CD4-positive, alpha-beta memory T cell (primary cell): Measurements from ENCODE around the gene SPRYD3. TPM values are rescaled to one million over a fixed set of nuclear protein-coding genes. Genes with fewer than 3 reads are reported as not detected.
"Not testable (repeated sequence)": the region's sequence is repeated elsewhere in the genome, so short reads cannot be mapped to it uniquely, and the experiment has no call there.

Source experiments
- CTCF ChIA-PET: fragments of 350-600 bp; sonication (Branson Sonifier 250); formaldehyde crosslinking; loops from one replicate; lab custom pipeline; 2021; ENCODE audit warnings: inconsistent platforms; ENCODE audit not compliant: partially characterized antibody; lab: Charles Lee
- POLR2A ChIA-PET: fragments of 350-600 bp; sonication (Branson Sonifier 250); formaldehyde crosslinking; loops from one replicate; lab custom pipeline; 2021; ENCODE audit not compliant: partially characterized antibody; lab: Charles Lee
- DNase-seq, 5 donors: peaks; one replicate each; pipeline versions ENCODE4 v3.0.0 to v3.0.0-alpha.2; 2020 to 2022; ENCODE audit warnings: mixed read lengths in 1 of 5
- H3K27ac ChIP-seq: one replicate; pipeline ENCODE4 v1.7.0; 2013; ENCODE audit warnings: low read depth, low read length
- H3K27me3 ChIP-seq: 2 replicates; pipeline ENCODE4 v1.7.0; 2013; ENCODE audit warnings: mild to moderate bottlenecking, low read length, moderate library complexity; ENCODE audit not compliant: insufficient read depth
- H3K36me3 ChIP-seq: 2 replicates; pipeline ENCODE4 v1.7.0; 2013; ENCODE audit warnings: mild to moderate bottlenecking, low read length, moderate library complexity; ENCODE audit not compliant: insufficient read depth
- H3K4me1 ChIP-seq: 2 replicates; pipeline ENCODE4 v1.7.0; 2013; ENCODE audit warnings: mild to moderate bottlenecking, low read length, moderate library complexity; ENCODE audit not compliant: insufficient read depth
- H3K4me3 ChIP-seq, 2 donors: one replicate each; pipeline ENCODE4 v1.7.0; 2013; ENCODE audit warnings: low read length in 2 of 2, mild to moderate bottlenecking in 1 of 2
- H3K9me3 ChIP-seq, 2 donors: one replicate each; pipeline ENCODE4 v1.7.0; 2013; ENCODE audit warnings: low read length in 2 of 2, control low read depth in 1 of 2; ENCODE audit not compliant: control insufficient read depth in 1 of 2
- H3K27ac Mint-ChIP-seq, 7 donors: one replicate each; pipeline ENCODE4 v1.8.0; 2020 to 2021; ENCODE audit warnings: mixed read lengths in 7 of 7, mild to moderate bottlenecking in 6 of 7, inconsistent platforms in 3 of 7, moderate library complexity in 3 of 7
- H3K27me3 Mint-ChIP-seq, 2 donors: one replicate each; pipeline ENCODE4 v1.8.0; 2020 to 2021; ENCODE audit warnings: mixed read lengths in 2 of 2
- H3K36me3 Mint-ChIP-seq, 2 donors: one replicate each; pipeline ENCODE4 v1.8.0; 2020 to 2021; ENCODE audit warnings: mixed read lengths in 2 of 2, inconsistent platforms in 1 of 2, mild to moderate bottlenecking in 1 of 2
- H3K4me1 Mint-ChIP-seq, 4 donors: one replicate each; pipeline ENCODE4 v1.8.0; 2020 to 2021; ENCODE audit warnings: mixed read lengths in 4 of 4, mild to moderate bottlenecking in 1 of 4
- H3K4me3 Mint-ChIP-seq, 8 donors: one replicate each; pipeline ENCODE4 v1.8.0; 2020 to 2021; ENCODE audit warnings: mixed read lengths in 8 of 8, mild to moderate bottlenecking in 7 of 8, moderate library complexity in 6 of 8, inconsistent platforms in 3 of 8
- H3K9me3 Mint-ChIP-seq, 8 donors: one replicate each; pipeline ENCODE4 v1.8.0; 2020 to 2021; ENCODE audit warnings: mixed read lengths in 8 of 8, mild to moderate bottlenecking in 5 of 8, inconsistent platforms in 3 of 8, moderate library complexity in 1 of 8
- intact Hi-C: fragments of 100-400 bp; cut with micrococcal nuclease; formaldehyde crosslinking; loops from one replicate; pipeline ENCODE4 v1.15.1; 2023
- polyA plus RNA-seq, 2 donors: library from polyadenylated mRNA; unstranded; fragments of 300-500 nt; fragmentation: Illumina TruSeq; gene quantifications; one replicate each; pipeline ENCODE4 v1.2.3, GENCODE V29; 2021
- total RNA-seq, 2 experiments: library from RNA; stranded (reverse); gene quantifications; one replicate each; pipeline ENCODE4 v1.2.3, GENCODE V29; 2021

The SPRYD3 gene
- total and polyA plus RNA-seq, 4 experiments from 2014 or later, result 54.2 to 71.7 (median 56.8) TPM

- POLR2A ChIA-PET, result interaction anchor here (0.9 kb wide), 1 partner anchor 20 kb away, joined by 3 read pairs; no protein-coding TSS in a partner anchor
- Mint-ChIP-seq H3K4me1 (peaks cover 9 to 27% (median 12%) of the 10 kb centered on the region in 4 donors), H3K9me3 (no peaks in the 10 kb centered on the region), H3K27me3 (no peaks in the 10 kb centered on the region), H3K27ac (no peak overlapping the region), H3K4me3 (no peak overlapping the region), H3K36me3 (peaks cover 51 to 70% of the 10 kb centered on the region in 2 donors)
- Histone ChIP-seq H3K36me3 (peaks cover 62% of the 10 kb centered on the region), H3K9me3 (no peaks in the 10 kb centered on the region), H3K27me3 (no peaks in the 10 kb centered on the region), H3K4me3 (no peak overlapping the region), H3K27ac (no peak overlapping the region), H3K4me1 (peaks cover 13% of the 10 kb centered on the region)
- CTCF ChIA-PET, result interaction anchor here (0.8 to 1.3 kb wide), 3 partner anchors 11 to 30 kb away, joined by 3 read pairs; no protein-coding TSS in a partner anchor
- no peak for DNase-seq
- intact Hi-C loops, result no loop called here
Measured at GRCh38 chr12:53036802-53037201, 42.4 kb downstream of the SPRYD3 start.

DNA sequence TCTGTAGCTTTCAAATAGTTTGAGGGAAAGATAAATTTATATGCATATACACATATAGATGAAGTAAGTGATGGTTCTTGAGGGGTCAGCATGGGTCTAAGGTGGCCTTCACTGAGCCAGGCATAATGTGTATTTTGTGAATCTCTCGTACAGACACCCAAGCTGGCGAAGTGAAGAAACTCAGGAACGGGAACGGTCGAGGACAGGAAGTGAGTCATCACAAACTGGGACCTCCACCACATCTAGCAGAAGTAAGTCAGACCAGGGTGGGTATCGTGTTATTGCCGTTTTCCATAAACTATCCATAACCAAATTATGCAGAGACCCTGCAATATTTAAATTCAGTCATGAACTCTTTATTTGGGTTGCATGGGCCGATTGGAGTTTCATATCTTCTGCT lies 44.7 kb downstream of the SPRYD3 start:
- POLR2A ChIA-PET, result no interaction called here
- Histone ChIP-seq H3K4me3 (no peak overlapping the region), H3K27me3 (no peaks in the 10 kb centered on the region), H3K27ac (no peak overlapping the region), H3K4me1 (peaks cover 13% of the 10 kb centered on the region), H3K9me3 (no peaks in the 10 kb centered on the region), H3K36me3 (peaks cover 71% of the 10 kb centered on the region)
- H3K36me3 Mint-ChIP-seq, result peaks cover 55 to 72% of the 10 kb centered on the region in 2 donors
- peak overlapping the region in 4 of 7 donors; percentile 3 to 75 (median 52) for H3K27ac Mint-ChIP-seq
- no peaks in the 10 kb centered on the region for H3K27me3 Mint-ChIP-seq
- DNase-seq, result no peak
- no peaks in the 10 kb centered on the region for H3K9me3 Mint-ChIP-seq
- intact Hi-C loops, result no loop called here
- peaks cover 9 to 27% (median 12%) of the 10 kb centered on the region in 4 donors for H3K4me1 Mint-ChIP-seq
- CTCF ChIA-PET, result interaction anchor here (0.5 kb wide), 1 partner anchor 1007 kb away, joined by 3 read pairs; no protein-coding TSS in a partner anchor
- H3K4me3 Mint-ChIP-seq, result peak overlapping the region in 1 of 8 donors; percentile 43

GRCh38 chr12:53033832-53034231 lies 45.4 kb downstream of the SPRYD3 start:
- H3K27me3 ChIP-seq, H3K4me1 ChIP-seq, H3K4me3 ChIP-seq, H3K9me3 ChIP-seq, H3K27me3 Mint-ChIP-seq, H3K9me3 Mint-ChIP-seq, H3K27ac ChIP-seq, POLR2A ChIA-PET, DNase-seq, H3K4me3 Mint-ChIP-seq, intact Hi-C loops: not testable (repeated sequence)
- Mint-ChIP-seq H3K27ac (peak overlapping the region in 2 of 7 donors; percentile 63 to 71), H3K4me1 (peaks cover 7 to 21% (median 8%) of the 10 kb centered on the region in 4 donors), H3K36me3 (peaks cover 50 to 71% of the 10 kb centered on the region in 2 donors)
- peaks cover 67% of the 10 kb centered on the region for H3K36me3 ChIP-seq
- CTCF ChIA-PET, result interaction anchor here (0.5 kb wide), 1 partner anchor 1006 kb away, joined by 3 read pairs; no protein-coding TSS in a partner anchor

- no peaks in the 10 kb centered on the region for H3K9me3 ChIP-seq
- H3K9me3 Mint-ChIP-seq, result no peaks in the 10 kb centered on the region
- no peaks in the 10 kb centered on the region for H3K4me1 ChIP-seq
- H3K27me3 ChIP-seq, result no peaks in the 10 kb centered on the region
- H3K36me3 Mint-ChIP-seq, result peaks cover 44 to 68% of the 10 kb centered on the region in 2 donors
- CTCF ChIA-PET, result interaction anchor here (1.2 kb wide), 1 partner anchor 14 kb away, joined by 3 read pairs; no protein-coding TSS in a partner anchor
- intact Hi-C loops, result no loop called here
- no peak overlapping the region for H3K4me3 ChIP-seq
- peak overlapping the region in 1 of 7 donors; percentile 35 for H3K27ac Mint-ChIP-seq
- no peak overlapping the region for H3K4me3 Mint-ChIP-seq
- H3K4me1 Mint-ChIP-seq, result peaks cover 0 to 6% (median 4%) of the 10 kb centered on the region in 4 donors
- no peaks in the 10 kb centered on the region for H3K27me3 Mint-ChIP-seq
- DNase-seq, result no peak
- POLR2A ChIA-PET, result no interaction called here
- no peak overlapping the region for H3K27ac ChIP-seq
- peaks cover 65% of the 10 kb centered on the region for H3K36me3 ChIP-seq
Measured at GRCh38 chr12:53031616-53032015, 47.6 kb downstream of the SPRYD3 start.

DNA sequence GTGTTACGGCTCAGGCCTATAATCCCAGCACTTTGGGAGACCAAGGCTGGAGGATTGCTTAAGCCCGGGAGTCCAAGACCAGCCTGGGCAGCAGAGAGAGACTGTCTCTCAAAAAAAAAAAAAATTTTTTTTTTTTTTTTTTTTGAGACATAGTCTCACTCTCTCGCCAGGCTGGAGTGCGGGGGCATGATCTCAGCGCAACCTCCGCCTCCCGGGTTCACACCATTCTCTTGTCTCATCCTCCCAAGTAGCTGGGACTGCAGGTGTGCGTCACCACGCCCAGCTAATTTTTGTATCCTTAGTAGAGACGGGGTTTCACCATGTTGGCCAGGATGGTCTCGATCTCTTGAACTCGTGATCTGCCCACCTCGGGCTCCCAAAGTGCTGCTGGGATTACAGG lies 52.2 kb downstream of the SPRYD3 start:
- H3K4me3 Mint-ChIP-seq, intact Hi-C loops, DNase-seq, H3K9me3 ChIP-seq, H3K4me1 Mint-ChIP-seq, H3K27ac ChIP-seq, H3K9me3 Mint-ChIP-seq, H3K4me3 ChIP-seq, H3K4me1 ChIP-seq, H3K27me3 Mint-ChIP-seq, H3K27me3 ChIP-seq: not testable (repeated sequence)
- Mint-ChIP-seq H3K36me3 (peaks cover 40 to 71% of the 10 kb centered on the region in 2 donors), H3K27ac (peak overlapping the region in 1 of 7 donors; percentile 29)
- POLR2A ChIA-PET, result interaction anchor here (0.6 to 1.0 kb wide), 2 partner anchors 22 to 29 kb away, joined by 3 read pairs; no protein-coding TSS in a partner anchor
- H3K36me3 ChIP-seq, result peaks cover 71% of the 10 kb centered on the region
- CTCF ChIA-PET, result interaction anchor here (1.2 to 1.5 kb wide), 2 partner anchors 11 to 16 kb away, joined by 3 to 6 read pairs; no protein-coding TSS in a partner anchor

DNA sequence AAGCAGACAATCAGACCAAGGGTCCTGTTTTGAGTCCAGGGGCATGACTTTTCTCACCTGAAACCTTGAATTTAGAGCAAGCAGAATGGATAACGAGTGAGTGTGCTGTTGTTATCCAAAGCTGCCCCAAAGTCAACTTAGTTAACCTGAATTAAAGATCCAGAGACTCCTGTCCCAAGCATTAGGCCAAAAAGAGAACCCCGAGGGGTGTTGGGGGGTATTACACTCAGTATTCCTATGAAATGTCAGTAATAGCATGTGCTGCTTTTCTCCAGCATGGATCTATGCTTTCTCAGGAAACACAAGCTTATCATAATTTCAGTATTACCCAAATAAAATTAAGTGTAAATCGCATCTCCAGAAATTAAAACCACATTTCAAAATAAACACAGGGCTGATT lies 53.9 kb downstream of the SPRYD3 start:
- Histone ChIP-seq H3K4me1 (no peaks in the 10 kb centered on the region), H3K4me3 (no peak overlapping the region), H3K36me3 (peaks cover 72% of the 10 kb centered on the region), H3K27me3 (no peaks in the 10 kb centered on the region), H3K9me3 (no peaks in the 10 kb centered on the region), H3K27ac (no peak overlapping the region)
- Mint-ChIP-seq H3K36me3 (peaks cover 39 to 72% of the 10 kb centered on the region in 2 donors), H3K27me3 (no peaks in the 10 kb centered on the region), H3K27ac (peak overlapping the region in 1 of 7 donors; percentile 15), H3K4me1 (peaks cover 0 to 6% (median 2%) of the 10 kb centered on the region in 4 donors), H3K4me3 (no peak overlapping the region), H3K9me3 (no peaks in the 10 kb centered on the region)
- ChIA-PET CTCF (interaction anchor here (0.8 to 0.9 kb wide), 2 partner anchors 12 kb away, joined by 3 read pairs; no protein-coding TSS in a partner anchor), POLR2A (interaction anchor here (1.3 kb wide), 1 partner anchor 12 kb away, joined by 3 read pairs; no protein-coding TSS in a partner anchor)
- intact Hi-C loops, result no loop called here
- no peak for DNase-seq

- Mint-ChIP-seq H3K27me3 (no peaks in the 10 kb centered on the region), H3K36me3 (peaks cover 29 to 63% of the 10 kb centered on the region in 2 donors), H3K9me3 (no peaks in the 10 kb centered on the region), H3K27ac (peak overlapping the region in 3 of 7 donors; percentile 18 to 83 (median 70)), H3K4me1 (peaks cover 28 to 55% (median 42%) of the 10 kb centered on the region in 4 donors), H3K4me3 (peak overlapping the region in 3 of 8 donors; percentile 6 to 60 (median 33))
- no peak for DNase-seq
- peaks cover 36% of the 10 kb centered on the region for H3K36me3 ChIP-seq
- intact Hi-C loops, result no loop called here
- no peak overlapping the region for H3K27ac ChIP-seq
- CTCF ChIA-PET, result interaction anchor here (0.5 kb wide), 1 partner anchor 495 kb away, joined by 3 read pairs; no protein-coding TSS in a partner anchor
- no peaks in the 10 kb centered on the region for H3K9me3 ChIP-seq
- H3K4me1 ChIP-seq, result peaks cover 45% of the 10 kb centered on the region
- H3K4me3 ChIP-seq, result no peak overlapping the region
- H3K27me3 ChIP-seq, result no peaks in the 10 kb centered on the region
- POLR2A ChIA-PET, result interaction anchor here (0.7 to 1.5 kb wide), 2 partner anchors 9 to 23 kb away, joined by 3 to 4 read pairs; partner anchors contain the start of gene EIF4B
Measured at GRCh38 chr12:53014709-53015108, 64.5 kb downstream of the SPRYD3 start.
